Mononuclear cell (primary cell): ENCODE data around the gene PRPF19. TPM values are rescaled to one million over a fixed set of nuclear protein-coding genes. Genes with fewer than 3 reads are reported as not detected.

Source experiments
- H3K27me3 ChIP-seq: 2 replicates; pipeline ENCODE4 v1.6.0; 2011; ENCODE audit warnings: low read length, control low read depth; ENCODE audit not compliant: insufficient read depth
- H3K4me1 ChIP-seq: 2 replicates; pipeline ENCODE4 v1.5.1; 2011; ENCODE audit warnings: mild to moderate bottlenecking, low read length, control low read depth; ENCODE audit not compliant: insufficient read depth
- H3K4me3 ChIP-seq: 2 replicates; pipeline ENCODE4 v1.5.1; 2011; ENCODE audit warnings: mild to moderate bottlenecking, low read length, moderate library complexity
- H3K9me3 ChIP-seq: 2 replicates; pipeline ENCODE4 v1.5.1; 2011; ENCODE audit warnings: low read depth, mild to moderate bottlenecking, control low read depth, low read length
- total RNA-seq: library from RNA; depleted of rRNA; stranded (reverse); fragments of >200 nt; gene quantifications from one replicate; pipeline ENCODE4 v1.2.3, GENCODE V29; 2012

PRPF19 gene
- total RNA-seq: 32.0 TPM

- Histone ChIP-seq H3K4me3 (peak within 1 kb of the TSS; percentile 77), H3K9me3 (no peaks in the 10 kb centered on the region), H3K4me1 (peaks cover 51% of the 10 kb centered on the region), H3K27me3 (no peaks in the 10 kb centered on the region)
Observed at GRCh38 chr11:60906132-60906972, at the start of gene PRPF19. Gene PRPF19, minus strand, starts transcription at chr11:60906585. Its CDS starts 203 bp downstream, at chr11:60906382.

DNA sequence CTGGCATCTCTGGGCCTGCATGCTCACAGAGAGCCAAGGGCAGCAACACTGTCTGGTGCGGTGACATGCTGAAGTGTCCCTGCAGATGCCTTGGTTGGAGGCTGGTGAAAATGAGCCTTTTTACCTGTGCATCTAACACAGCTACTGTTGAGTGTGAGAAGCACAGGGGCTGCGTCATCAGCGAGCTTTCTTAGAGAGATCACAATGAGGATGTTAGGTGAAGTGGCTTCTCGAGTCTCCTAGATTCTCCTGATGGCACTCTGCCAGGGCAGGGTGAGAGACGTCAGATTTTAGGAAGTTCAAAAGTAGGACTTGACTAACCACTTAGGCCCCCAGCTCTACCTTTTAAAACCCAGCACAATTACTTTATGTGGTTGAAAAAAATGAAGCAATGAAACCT is 49.2 kb upstream of the PRPF19 start:
- H3K4me1 ChIP-seq: peaks cover 49% of the 10 kb centered on the region

GRCh38 chr11:60954421-60954820 is 48.0 kb upstream of the PRPF19 start:
- Histone ChIP-seq H3K4me1 (peaks cover 60% of the 10 kb centered on the region), H3K9me3 (no peaks in the 10 kb centered on the region), H3K4me3 (no peak overlapping the region), H3K27me3 (peaks cover 2% of the 10 kb centered on the region)

More for the DNA sequence above, 49.2 kb upstream of the PRPF19 start:
- H3K9me3 ChIP-seq: no peaks in the 10 kb centered on the region
- H3K27me3 ChIP-seq: peaks cover 14% of the 10 kb centered on the region
- H3K4me3 ChIP-seq: no peak overlapping the region

- Histone ChIP-seq H3K27me3 (no peaks in the 10 kb centered on the region), H3K4me3 (no peak overlapping the region), H3K4me1 (peaks cover 67% of the 10 kb centered on the region), H3K9me3 (no peaks in the 10 kb centered on the region)
Observed at GRCh38 chr11:60953781-60954180, 47.4 kb upstream of the PRPF19 start.

DNA sequence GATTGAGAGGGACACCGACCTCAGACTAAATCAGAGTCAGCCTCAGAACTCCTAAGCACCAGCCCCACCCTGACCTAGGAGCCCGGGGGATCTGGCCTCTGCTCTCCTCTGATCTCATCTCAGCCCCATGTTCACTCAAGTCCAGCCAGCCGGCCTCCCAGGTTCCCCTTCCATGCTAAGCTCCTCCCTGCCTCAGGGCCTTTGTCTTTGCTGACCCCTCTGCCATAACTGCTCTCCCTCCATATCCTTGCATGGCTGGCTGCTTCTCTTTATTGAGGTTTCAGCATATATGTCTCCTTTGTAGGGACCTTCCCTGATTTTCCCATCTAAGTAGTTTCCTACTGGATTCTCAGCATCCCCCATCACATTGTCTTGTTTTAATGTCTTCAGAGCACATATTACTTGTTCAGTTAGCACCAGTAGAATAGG is 46.4 kb upstream of the PRPF19 start:
- Histone ChIP-seq H3K4me3 (no peak overlapping the region), H3K9me3 (no peaks in the 10 kb centered on the region), H3K4me1 (peaks cover 71% of the 10 kb centered on the region), H3K27me3 (no peaks in the 10 kb centered on the region)

DNA sequence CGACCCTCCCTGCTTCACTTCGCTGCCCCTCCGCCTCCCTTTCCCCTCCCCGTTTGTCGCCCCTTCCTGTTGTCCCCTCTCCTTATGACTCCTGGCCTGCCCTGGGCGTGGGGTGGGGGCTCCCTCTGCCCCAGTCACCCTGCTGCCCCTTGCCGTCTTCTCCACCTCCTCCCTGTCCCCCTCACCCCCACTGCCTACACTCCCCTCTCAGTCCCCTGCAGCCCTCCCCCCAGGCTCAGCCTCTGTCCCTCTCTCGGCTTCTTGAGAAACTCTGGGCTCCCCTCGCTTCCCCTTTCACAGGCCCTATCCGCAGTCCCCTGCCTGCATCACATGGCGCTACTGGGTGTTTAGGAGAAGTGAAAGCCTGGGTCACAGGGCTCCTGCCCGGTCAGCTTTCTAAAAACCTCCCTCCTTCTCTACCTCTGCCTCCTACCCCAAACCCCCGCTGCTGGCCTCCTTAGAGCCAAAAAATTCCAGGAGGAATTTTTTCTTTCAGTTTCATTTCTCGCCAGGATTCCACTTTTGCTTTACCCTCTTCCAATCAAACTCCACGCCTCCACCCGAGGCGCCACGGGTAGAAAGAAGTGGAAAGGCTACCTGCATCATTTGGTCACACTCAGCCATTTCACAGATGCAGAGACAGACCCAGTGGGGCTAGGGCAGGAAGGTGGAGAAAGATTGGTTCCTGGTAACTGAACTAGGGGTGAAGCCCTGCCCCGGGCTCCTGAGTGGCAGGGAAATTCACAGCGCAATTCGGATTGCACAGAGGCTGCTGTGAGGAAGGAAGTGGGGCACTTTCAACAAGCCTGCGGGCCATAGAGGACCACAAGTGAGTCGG is 45.7 kb upstream of the PRPF19 start, which contains the start of gene SLC15A3:
TSS of gene SLC15A3 (minus strand) at position 273 of the 838 bp plus-strand sequence. CDS start 625 bp downstream, outside the sequence.
- Histone ChIP-seq H3K4me1 (peaks cover 75% of the 10 kb centered on the region), H3K4me3 (peak within 1 kb of the TSS; percentile 54), H3K9me3 (no peaks in the 10 kb centered on the region), H3K27me3 (no peaks in the 10 kb centered on the region)

- H3K4me3 ChIP-seq: peak overlapping the region; percentile 54
- H3K4me1 ChIP-seq: peaks cover 75% of the 10 kb centered on the region
- H3K27me3 ChIP-seq: no peaks in the 10 kb centered on the region
- no peaks in the 10 kb centered on the region for H3K9me3 ChIP-seq
Observed at GRCh38 chr11:60951606-60951903, 45.2 kb upstream of the PRPF19 start.

- H3K4me3 ChIP-seq: peak overlapping the region; percentile 54
- H3K4me1 ChIP-seq: peaks cover 72% of the 10 kb centered on the region
- no peaks in the 10 kb centered on the region for H3K27me3 ChIP-seq
- no peaks in the 10 kb centered on the region for H3K9me3 ChIP-seq
Observed at GRCh38 chr11:60950933-60951605, 44.7 kb upstream of the PRPF19 start.

DNA sequence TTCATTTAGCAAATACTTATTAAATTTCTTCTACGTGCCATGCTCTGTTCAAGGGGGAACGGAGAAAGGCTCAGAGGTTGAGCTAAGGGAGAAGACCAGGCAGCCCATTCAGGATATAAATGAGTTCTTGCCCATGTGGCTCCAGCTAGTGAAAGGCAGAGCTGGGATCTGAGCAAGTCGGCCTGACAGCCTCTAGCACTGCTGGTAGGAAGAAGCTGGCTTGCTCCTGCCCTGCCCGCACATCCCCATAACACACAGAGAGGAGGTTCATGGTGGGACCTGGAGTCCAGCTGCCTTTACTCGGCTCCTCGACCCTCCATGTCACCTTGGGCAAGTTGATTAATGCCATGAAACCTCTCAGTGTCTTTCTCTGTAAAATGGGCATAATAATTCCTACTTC is 43.6 kb upstream of the PRPF19 start:
- H3K4me1 ChIP-seq: peaks cover 61% of the 10 kb centered on the region
- peak overlapping the region; percentile 54 for H3K4me3 ChIP-seq

GRCh38 chr11:60948250-60948649 is 41.9 kb upstream of the PRPF19 start:
- Histone ChIP-seq H3K4me3 (no peak overlapping the region), H3K9me3 (no peaks in the 10 kb centered on the region), H3K27me3 (no peaks in the 10 kb centered on the region), H3K4me1 (peaks cover 43% of the 10 kb centered on the region)

More for the DNA sequence above, 43.6 kb upstream of the PRPF19 start:
- Histone ChIP-seq H3K9me3 (no peaks in the 10 kb centered on the region), H3K27me3 (no peaks in the 10 kb centered on the region)

DNA sequence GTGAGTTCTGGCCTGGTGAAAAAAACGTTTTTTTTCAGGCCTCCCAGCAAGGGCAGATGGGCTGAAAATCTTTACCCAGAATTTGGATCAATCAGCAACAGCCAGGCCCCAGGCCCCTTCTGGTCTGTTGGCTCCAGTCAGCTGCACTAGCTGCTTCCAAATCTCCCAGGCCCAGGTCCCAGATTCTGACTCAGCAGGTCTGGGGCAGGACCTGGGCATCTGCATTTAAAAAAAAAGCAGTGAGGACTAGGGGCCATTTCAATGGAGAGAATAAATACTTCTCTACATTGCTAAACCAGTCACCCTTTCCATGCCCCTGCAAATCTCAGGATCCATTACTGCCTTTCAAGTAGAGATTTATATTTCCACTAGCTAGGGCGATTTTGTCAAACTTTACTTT is 41.3 kb upstream of the PRPF19 start:
- Histone ChIP-seq H3K9me3 (no peaks in the 10 kb centered on the region), H3K4me1 (peaks cover 38% of the 10 kb centered on the region), H3K4me3 (no peak overlapping the region), H3K27me3 (no peaks in the 10 kb centered on the region)

- H3K27me3 ChIP-seq: no peaks in the 10 kb centered on the region
- no peaks in the 10 kb centered on the region for H3K9me3 ChIP-seq
- peaks cover 37% of the 10 kb centered on the region for H3K4me1 ChIP-seq
- no peak overlapping the region for H3K4me3 ChIP-seq
Observed at GRCh38 chr11:60946601-60947264, 40.3 kb upstream of the PRPF19 start.

DNA sequence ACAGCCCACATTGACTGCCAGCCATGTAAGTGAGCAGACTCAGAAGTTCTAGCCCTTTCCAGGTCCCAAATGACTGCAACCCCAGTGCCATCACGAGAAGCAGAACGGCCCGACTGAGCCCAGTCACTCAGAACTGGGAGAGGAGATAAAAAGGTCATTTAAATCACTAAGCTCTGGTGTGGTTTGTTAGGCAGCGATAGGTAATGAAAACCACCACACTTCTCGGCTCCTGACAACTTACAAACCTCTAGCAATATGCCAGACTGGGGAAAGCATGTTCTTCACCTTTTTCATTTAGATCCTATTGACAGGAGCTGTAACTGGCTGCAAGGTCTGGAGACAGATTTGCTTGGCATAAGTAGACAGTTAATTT is 38.9 kb upstream of the PRPF19 start:
- no peaks in the 10 kb centered on the region for H3K9me3 ChIP-seq
- H3K27me3 ChIP-seq: no peaks in the 10 kb centered on the region
- no peak overlapping the region for H3K4me3 ChIP-seq
- peaks cover 29% of the 10 kb centered on the region for H3K4me1 ChIP-seq

GRCh38 chr11:60944490-60945294 is 38.3 kb upstream of the PRPF19 start:
- no peaks in the 10 kb centered on the region for H3K27me3 ChIP-seq
- H3K4me3 ChIP-seq: no peak overlapping the region
- no peaks in the 10 kb centered on the region for H3K9me3 ChIP-seq
- peaks cover 23% of the 10 kb centered on the region for H3K4me1 ChIP-seq
